NCI-H460 (cell line): Measurements from ENCODE around the gene STK11IP. TPM values are rescaled to one million over a fixed set of nuclear protein-coding genes. Genes with fewer than 3 reads are reported as not detected.
A peak's percentile ranks its signal among the peaks of the same experiment; 100 is the strongest.

Source experiments
- DNase-seq: peaks from one replicate; pipeline ENCODE4 v3.0.0-alpha.2; 2016; ENCODE audit warnings: low read depth; ENCODE audit errors: extremely low read depth
- polyA plus RNA-seq: library from polyadenylated mRNA; depleted of rRNA; stranded (reverse); fragments of >200 nt; gene quantifications from 2 replicates; pipeline ENCODE4 v1.2.3, GENCODE V29; 2014; cell fraction: nucleus; rRNA removed
- total RNA-seq: library from RNA; depleted of rRNA; stranded (reverse); fragments of >200 nt; shearing (Covaris generic); gene quantifications from 2 replicates; pipeline ENCODE4 v1.2.3, GENCODE V29; 2014; rRNA removed

Gene STK11IP, protein sequence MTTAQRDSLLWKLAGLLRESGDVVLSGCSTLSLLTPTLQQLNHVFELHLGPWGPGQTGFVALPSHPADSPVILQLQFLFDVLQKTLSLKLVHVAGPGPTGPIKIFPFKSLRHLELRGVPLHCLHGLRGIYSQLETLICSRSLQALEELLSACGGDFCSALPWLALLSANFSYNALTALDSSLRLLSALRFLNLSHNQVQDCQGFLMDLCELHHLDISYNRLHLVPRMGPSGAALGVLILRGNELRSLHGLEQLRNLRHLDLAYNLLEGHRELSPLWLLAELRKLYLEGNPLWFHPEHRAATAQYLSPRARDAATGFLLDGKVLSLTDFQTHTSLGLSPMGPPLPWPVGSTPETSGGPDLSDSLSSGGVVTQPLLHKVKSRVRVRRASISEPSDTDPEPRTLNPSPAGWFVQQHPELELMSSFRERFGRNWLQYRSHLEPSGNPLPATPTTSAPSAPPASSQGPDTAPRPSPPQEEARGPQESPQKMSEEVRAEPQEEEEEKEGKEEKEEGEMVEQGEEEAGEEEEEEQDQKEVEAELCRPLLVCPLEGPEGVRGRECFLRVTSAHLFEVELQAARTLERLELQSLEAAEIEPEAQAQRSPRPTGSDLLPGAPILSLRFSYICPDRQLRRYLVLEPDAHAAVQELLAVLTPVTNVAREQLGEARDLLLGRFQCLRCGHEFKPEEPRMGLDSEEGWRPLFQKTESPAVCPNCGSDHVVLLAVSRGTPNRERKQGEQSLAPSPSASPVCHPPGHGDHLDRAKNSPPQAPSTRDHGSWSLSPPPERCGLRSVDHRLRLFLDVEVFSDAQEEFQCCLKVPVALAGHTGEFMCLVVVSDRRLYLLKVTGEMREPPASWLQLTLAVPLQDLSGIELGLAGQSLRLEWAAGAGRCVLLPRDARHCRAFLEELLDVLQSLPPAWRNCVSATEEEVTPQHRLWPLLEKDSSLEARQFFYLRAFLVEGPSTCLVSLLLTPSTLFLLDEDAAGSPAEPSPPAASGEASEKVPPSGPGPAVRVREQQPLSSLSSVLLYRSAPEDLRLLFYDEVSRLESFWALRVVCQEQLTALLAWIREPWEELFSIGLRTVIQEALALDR
- total RNA-seq = 18.1 and 21.6 TPM in 2 replicates
- polyA plus RNA-seq = 73.2 and 86.3 TPM in 2 replicates

DNA sequence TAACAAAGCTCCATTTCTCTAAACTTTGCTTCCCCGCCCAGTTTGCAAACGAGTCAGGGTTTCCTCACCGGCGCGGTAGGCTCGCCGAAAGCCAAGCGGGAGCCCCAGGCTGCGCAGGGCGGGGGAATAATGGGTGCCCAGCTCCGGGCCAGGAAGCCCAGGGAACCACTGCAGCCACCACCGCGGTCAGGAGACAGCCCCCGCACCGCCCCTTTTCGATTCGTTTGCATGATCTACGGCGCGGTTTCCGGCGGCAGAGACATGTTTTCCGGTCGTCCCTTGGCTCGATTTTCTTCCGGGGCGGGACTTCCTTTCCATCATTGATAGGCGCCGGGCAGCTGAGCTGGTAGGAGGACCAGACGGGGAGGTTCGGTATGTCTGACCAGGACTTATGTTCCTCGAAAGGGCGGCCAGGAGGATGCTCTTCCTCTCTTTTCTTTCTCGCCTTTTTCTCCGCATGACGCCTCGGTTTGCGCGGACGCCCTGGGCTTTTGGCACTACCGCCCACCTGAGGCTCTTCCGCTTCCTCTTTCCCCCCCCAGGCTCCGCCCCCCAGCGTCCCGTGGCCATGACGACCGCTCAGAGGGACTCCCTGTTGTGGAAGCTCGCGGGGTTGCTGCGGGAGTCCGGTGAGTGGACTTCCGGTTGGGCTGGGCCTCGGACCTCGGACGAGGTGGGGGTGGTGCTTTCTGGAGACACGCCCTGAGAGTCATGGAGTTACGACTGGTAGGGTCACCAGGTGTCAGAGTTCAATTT is at the start of gene STK11IP:
TSS of gene STK11IP (plus strand) at position 306 of the 756 bp plus-strand sequence. CDS start at position 569, 263 bp downstream.
- peak; percentile 97 for DNase-seq

DNA sequence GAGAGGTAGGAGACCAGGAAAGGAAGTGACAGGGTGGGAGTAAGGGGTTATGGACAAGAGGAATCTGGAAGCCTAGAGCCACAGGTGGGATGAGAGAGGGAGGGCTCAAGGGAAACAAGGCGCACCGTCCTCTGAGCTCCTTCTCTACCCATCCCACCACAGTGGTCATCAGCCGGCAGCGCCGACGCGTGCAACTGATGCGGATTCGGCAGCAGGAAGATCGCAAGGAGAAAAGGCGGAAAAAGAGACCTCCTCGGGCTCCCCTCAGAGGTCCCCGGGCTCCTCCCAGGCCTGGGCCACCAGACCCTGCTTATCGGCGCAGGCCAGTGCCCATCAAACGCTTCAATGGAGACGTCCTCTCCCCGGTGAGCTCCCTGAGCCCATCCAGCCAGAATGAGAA is 48.7 kb upstream of the STK11IP start:
- DNase-seq = no peak

DNA sequence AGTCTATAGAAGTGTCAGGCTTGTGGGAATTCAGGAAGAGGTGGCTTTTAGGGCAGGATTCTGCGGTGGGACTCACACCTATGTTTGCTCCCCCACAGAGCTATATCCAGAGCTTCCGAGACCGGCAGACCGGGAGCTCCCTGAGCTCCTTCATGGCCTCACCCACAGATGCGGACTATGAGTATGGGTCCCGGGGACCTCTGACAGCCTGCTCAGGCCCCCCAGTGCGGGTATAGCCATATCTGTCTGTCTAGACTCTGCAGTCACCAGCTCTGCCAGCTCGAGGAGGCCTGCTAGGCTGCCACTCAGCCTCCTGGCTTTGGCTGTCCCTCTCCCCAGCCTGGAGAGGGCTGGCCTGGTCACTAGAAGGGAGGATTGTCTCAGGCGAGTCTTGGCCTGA is 48.0 kb upstream of the STK11IP start:
- DNase-seq = no peak

DNA sequence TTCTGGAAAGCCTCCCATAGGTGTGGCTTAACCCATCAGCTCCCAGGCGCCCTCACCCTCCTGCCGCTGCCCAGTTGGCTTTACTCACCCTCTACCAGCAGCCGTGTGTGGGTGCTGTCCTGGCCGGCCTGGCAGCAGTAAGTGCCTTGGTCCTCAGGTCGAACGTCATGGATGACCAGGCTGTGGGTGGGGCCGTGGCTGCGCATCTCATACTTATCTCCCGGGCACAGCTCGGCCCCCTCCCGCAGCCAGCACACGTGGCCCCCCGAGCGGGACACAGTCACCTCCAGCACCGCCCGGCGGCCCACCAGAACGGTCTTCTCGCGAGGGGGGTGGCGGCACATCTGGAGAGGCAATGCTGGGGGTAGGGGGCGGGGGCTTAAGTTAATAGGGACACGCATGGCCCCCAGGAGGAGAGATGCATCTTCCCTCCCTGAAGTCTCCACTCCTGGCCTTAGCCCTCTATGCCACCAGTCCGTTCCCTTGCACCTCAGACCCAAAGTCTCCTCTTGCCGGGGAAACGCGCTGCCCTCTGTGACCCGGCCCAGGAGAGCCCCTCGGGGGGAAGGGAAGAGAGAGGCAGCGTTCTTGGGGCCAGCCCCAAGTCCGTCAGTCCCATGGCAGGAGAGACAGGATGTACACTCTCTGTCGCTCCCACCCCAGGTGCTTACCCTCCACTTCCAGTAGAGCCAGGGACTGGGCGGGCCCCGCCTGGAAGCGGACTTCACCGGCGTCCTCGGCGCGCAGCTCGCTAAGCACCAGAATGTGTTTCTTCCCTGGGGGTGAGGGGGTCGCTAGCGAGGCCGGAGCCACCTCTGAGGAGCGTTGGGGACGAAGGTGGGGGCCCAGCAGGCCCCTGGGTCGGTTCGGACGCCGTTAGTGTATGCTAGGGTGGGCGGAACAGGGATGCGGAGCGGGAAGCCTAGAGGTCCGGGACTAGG is 45.9 kb upstream of the STK11IP start:
- DNase-seq = no peak

DNA sequence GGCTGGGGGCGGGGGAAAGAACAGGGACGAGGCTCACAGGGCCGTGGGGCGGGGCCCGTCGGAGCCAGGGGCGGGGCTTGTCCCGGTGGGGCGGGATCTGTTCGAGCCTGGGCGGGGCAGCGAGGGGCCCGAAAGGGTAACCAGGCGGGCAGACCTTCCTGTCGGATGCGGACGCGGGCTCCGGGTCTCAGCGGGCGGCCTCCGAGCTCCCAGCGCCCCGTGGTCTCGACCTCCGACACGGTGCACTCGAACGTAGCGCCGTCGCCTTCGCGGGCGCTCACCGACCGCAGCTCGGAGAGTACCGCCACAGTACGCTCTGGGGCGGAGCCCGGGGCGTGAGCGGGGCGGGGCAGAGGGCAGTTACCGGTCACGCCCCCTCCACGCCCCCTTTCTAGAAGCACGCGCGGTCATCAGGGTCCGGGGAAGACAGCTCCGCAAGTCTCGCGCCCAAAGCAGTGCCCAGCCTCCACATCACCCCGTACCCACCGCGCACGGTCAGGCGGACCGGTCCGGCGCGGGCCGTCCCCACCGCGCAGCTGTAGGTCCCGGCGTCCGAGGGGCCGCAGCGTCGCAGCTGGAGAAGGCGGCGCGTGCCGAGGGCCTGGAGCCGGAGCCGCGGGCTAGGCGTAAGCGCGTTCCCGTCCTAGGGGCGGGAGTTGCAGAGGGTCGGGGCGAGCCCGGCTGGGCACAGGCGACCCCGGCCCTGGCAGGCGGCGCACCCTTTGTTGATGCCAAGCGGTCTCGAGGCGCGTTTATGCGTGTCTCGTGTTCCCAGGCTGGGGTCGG is 45.1 kb upstream of the STK11IP start:
- peak; percentile 72 for DNase-seq

DNA sequence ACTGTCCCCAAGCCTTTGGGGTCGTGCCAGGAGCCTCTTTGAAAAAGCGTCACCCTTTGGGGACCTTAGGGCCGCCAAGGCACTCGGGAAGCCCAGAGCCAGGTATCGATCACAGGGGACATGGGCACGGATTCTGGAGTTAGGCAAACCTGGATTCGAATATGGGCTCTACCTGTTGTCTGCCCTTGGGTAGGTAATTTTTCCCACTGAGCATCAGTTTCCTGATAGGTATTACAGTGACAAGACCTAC is 44.6 kb upstream of the STK11IP start:
- no peak for DNase-seq

DNA sequence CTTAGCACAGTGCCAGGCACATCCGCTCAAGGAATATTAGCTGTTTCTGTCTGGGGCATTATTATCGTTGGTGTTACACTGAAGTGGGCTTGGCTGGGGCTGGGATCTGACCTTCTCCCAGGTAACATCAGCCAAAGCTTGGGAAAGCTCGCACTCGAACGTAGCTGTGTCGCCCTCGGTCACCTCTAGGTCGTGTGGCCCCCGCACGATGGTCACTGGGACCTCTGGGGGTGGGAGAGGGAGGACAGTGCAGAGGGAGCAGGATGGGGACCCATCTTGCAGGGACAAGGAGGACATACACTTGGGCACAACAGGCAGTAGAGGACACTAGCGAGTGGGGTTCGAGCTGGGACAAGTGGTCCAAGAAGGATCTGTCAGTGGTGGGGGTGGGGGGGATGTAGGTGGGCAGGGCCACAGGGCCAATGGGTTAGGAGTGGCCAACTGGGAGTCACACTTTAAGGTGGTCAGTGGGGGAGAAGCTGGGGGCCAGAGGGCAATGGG is 44.1 kb upstream of the STK11IP start:
- DNase-seq = no peak

DNA sequence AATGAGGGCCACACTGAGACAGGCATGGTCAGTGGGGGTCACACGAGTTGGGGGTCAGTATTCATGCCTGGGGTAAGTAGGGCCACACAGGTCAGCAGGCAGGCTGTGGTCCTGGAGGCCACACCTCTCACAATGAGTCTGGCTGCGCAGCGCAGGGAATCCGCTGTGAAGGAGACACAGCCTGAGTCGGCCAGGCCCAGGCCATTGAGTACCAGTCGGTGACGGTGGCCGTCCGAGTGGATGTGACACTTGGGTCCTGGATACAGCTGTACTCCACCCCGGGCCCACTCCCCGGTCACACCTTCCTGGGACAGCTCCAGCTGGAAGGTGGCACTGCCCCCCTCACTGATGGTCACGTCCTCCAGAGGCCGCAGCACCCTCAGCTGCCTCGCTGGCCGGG is 43.3 kb upstream of the STK11IP start:
- no peak for DNase-seq

DNA sequence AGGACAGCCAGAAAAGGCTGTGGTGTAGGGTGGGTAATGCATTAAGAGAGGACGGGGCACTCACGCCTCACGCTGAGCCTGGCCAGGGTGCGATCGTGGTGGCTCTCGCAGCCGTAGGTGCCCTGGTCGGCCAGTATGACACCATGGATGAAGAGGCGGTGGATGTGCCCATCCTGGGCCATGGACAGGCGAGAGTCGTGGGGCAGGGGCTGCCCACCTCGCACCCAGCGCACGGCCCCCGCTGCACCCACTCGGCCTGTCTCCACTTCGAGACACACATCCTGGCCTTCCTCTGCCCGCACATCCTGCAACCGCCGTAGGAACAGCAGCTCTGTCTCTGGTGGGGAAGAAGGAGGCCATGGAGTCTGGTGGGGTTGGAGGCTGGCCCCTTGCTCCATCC is 41.7 kb upstream of the STK11IP start:
- DNase-seq = no peak

DNA sequence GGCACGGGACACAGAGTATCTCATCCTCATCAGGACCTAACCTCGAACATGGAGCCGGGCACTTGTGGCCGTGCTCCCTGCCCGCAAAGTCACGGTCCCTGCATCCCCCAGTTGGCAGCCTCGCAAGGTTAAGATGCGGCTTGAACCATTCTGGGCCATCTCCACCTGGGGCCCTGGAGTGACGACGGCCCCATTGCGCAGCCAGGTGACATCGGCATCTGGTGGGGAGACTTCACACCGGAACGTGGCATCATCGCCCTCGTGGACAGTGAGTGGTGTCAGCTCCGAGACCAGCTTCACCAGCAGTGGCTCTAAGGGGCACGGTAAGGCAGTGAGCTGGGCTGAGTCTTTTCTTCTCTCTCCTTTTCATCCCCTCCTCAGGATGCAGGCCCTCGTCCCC is 41.2 kb upstream of the STK11IP start:
- no peak for DNase-seq

DNA sequence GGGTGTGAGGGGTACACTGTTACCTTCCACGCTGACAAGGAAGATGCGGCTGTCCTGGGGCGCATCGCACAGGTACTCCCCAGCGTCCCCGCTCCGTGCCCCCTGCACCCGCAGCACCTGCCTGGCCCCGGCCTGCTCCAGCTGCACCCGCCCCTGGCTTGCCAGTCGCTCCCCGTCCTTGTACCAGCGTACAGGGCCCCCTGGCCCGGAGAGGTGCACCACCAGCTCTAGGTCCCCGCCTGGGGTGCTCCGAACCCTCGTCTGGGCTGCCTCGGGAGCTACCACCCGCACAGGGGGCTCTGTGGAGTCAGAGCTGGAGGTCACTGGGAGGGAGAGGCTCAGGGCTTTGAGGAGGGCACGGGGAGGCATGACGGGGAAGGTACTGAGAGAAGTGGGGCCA is 40.3 kb upstream of the STK11IP start:
- DNase-seq = no peak

DNA sequence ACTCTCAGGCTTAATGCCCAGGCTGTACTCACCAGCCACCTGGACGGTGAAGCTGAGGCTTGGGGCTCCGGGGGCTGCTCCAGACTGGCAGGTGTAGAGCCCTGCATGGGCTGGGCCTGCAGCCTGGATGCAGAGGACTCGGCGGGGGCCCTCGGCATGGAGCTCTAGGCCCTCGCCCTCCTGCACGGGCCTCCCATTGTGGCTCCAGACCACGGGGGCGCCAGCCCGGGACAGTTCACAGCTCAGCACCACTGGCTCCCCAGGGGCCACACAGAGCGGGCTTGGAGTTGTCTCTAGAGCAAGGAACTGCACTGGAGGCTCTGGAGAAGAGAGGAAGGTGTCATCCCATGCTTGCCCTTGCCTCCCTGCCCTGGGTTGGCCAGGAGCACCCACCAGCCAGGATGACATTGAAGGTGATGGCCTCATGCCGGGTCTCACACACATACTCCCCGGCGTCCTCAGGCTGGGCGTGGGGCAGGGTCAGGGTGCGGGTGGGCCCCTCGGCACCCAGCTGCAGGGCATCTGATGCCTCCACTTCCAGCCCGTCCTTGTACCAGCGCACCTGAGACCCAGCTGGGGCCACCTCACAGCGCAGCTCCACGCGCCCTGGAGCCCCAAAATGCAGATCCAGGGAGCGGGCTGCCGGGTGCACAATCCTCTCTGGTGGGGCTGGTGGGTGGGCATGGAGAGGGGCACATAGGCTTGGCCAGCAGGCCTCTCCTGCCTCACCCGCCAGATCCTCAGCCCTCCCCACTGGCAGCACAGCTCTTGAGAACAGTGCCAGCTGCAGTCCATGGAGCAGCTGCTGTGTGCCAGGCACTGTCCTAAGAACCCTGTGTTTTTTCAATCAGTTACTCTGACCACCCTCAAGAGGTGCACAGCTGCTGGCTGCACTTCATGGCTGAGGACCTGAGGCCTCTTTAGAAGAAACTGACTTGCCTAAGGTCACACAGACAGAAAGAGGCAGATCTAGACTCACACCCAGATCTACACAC is 39.6 kb upstream of the STK11IP start:
- DNase-seq = no peak

DNA sequence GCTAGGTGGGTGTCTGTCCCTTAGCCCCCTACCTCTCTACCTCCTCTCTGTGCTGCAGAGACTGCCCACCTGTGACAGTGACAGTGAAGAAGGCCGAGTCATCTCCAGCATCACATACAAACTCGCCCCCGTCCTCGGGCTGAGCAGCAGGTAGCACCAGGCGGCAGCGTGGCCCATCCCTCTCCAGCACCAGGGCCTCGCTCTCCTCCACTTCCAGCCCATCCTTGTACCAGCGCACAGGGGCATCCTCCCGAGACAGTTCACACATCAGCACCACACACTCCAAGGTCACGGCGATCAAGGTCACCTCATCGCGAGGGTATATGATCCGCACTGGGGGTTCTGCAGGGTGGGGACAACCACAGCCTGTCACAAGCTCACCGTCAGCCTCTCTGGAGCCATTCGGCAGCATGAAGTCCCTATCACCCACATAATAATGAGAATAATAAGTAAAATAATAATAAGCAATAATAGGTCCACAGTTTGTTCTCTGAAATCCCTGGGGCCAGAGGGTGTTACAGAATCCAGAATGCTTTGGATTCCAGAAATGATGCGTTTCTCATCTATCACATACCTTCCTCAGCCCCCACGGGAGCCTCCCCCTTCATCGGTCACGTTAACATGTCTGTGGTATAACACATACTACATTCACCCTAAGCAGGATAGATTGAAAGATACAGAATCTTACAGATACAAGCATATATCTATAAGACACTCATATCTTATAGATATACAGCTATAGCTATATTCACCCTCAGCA is 38.3 kb upstream of the STK11IP start:
- DNase-seq = no peak

DNA sequence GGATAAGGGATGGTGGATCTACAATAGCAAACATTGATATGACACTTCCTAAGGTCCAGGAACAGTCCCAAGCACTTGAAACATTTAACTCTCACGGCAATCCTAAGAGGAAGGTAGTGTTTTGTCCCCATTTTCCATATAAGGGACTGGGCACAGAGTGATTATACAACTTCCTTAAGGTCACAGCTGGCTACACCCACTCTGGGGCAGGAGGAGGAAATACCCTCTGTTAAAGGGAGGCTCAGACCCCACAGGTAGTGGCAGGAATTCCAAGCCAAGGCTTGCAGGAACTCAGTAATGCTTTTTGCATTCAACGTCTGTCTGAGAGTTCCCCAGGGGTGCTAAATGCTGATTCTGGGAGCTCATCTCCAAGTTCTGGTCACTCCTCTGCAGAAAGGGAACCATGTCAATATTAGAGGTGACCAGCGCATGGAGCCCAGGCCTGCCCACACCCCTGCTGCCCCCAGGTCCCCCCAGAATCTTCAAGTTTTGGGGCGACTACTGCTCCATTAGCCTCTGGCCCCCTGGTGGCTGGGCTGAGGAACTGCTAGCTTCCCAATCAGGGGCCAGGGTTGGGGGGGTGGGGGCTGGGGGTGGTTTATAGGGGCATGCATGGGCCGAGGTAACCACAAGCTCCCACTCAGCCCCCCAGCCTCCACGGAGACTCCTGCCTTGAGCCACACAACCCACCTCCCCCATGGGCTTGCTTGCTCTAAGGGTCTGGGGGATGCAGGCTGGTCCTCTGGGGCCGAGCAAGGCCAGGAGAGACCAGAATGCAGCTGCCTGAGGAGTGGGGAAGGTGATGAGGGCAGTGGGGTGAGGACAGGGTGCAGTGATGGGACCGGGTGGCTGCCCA is 37.4 kb upstream of the STK11IP start:
- no peak for DNase-seq

DNA sequence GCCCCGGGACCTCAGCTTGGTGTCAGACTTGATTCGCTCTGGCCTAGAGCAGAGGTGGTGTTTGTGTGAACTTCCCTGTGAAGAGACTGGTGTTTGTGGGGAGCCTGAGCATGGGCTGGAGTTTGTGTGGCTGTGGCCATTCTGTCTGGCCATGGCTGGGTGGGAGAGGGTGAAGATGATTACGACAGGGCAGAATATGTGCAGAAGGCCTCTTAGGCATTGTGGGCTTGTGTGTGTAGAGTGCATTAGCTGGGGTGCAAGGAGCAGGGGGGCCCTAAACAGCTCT is 36.8 kb upstream of the STK11IP start:
- no peak for DNase-seq
